ENCODE data around the gene ZDHHC24.

ZDHHC24 gene

GRCh38 chr11:66509131-66509561 is 36.7 kb downstream of the ZDHHC24 start:
- in situ Hi-C loops (cut with HindIII; ENCODE audit: low sequenced_read_pairs): no loop called here

- in situ Hi-C loops (cut with HindIII; ENCODE audit: low sequenced_read_pairs): no loop called here
Measured at GRCh38 chr11:66505276-66505816, 40.5 kb downstream of the ZDHHC24 start.

GRCh38 chr11:66498506-66498905 is 47.3 kb downstream of the ZDHHC24 start:
- in situ Hi-C loops (cut with HindIII; ENCODE audit: low sequenced_read_pairs): no loop called here

- in situ Hi-C loops (cut with HindIII; ENCODE audit: low sequenced_read_pairs): no loop called here
Measured at GRCh38 chr11:66497206-66497605, 48.6 kb downstream of the ZDHHC24 start.

- in situ Hi-C loops (cut with HindIII; ENCODE audit: low sequenced_read_pairs): no loop called here
Measured at GRCh38 chr11:66495401-66495854, 50.4 kb downstream of the ZDHHC24 start.

- in situ Hi-C loops (cut with HindIII; ENCODE audit: low sequenced_read_pairs): loop anchor here (5.0 kb wide), 1 partner anchor 47 kb away; no protein-coding TSS in a partner anchor
Measured at GRCh38 chr11:66494935-66495334, 50.9 kb downstream of the ZDHHC24 start.

GRCh38 chr11:66494458-66494857 is 51.4 kb downstream of the ZDHHC24 start:
- in situ Hi-C loops (cut with HindIII; ENCODE audit: low sequenced_read_pairs): loop anchor here (5.0 kb wide), 1 partner anchor 48 kb away; no protein-coding TSS in a partner anchor

GRCh38 chr11:66493130-66493529 is 52.7 kb downstream of the ZDHHC24 start:
- in situ Hi-C loops (cut with HindIII; ENCODE audit: low sequenced_read_pairs): loop anchor here (5.0 kb wide), 1 partner anchor 49 kb away; no protein-coding TSS in a partner anchor

GRCh38 chr11:66492161-66492865 is 53.5 kb downstream of the ZDHHC24 start:
- in situ Hi-C loops (cut with HindIII; ENCODE audit: low sequenced_read_pairs): loop anchor here (5.0 kb wide), 1 partner anchor 50 kb away; no protein-coding TSS in a partner anchor

- in situ Hi-C loops (cut with HindIII; ENCODE audit: low sequenced_read_pairs): loop anchor here (5.0 kb wide), 1 partner anchor 51 kb away; no protein-coding TSS in a partner anchor
Measured at GRCh38 chr11:66491315-66491935, 54.4 kb downstream of the ZDHHC24 start.

GRCh38 chr11:66489636-66490035 is 56.2 kb downstream of the ZDHHC24 start:
- in situ Hi-C loops (cut with HindIII; ENCODE audit: low sequenced_read_pairs): loop anchor here (5.0 kb wide), 1 partner anchor 53 kb away; no protein-coding TSS in a partner anchor

- in situ Hi-C loops (cut with HindIII; ENCODE audit: low sequenced_read_pairs): no loop called here
Measured at GRCh38 chr11:66488957-66489356, 56.9 kb downstream of the ZDHHC24 start.

- in situ Hi-C loops (cut with HindIII; ENCODE audit: low sequenced_read_pairs): no loop called here
Measured at GRCh38 chr11:66484806-66485380, 61.0 kb downstream of the ZDHHC24 start.

- in situ Hi-C loops (cut with HindIII; ENCODE audit: low sequenced_read_pairs): no loop called here
Measured at GRCh38 chr11:66480117-66480938, 65.5 kb downstream of the ZDHHC24 start, which contains the start of gene DPP3. Gene DPP3, plus strand, starts transcription at chr11:66480434. Its CDS starts 1,767 bp downstream, at chr11:66482201.

GRCh38 chr11:66479394-66480116 is 66.3 kb downstream of the ZDHHC24 start:
- in situ Hi-C loops (cut with HindIII; ENCODE audit: low sequenced_read_pairs): no loop called here

GRCh38 chr11:66478729-66479393 is 67.0 kb downstream of the ZDHHC24 start:
- in situ Hi-C loops (cut with HindIII; ENCODE audit: low sequenced_read_pairs): no loop called here

- in situ Hi-C loops (cut with HindIII; ENCODE audit: low sequenced_read_pairs): no loop called here
Measured at GRCh38 chr11:66477263-66478201, 68.3 kb downstream of the ZDHHC24 start.

- in situ Hi-C loops (cut with HindIII; ENCODE audit: low sequenced_read_pairs): no loop called here
Measured at GRCh38 chr11:66476841-66477251, 69.0 kb downstream of the ZDHHC24 start.
